HG03457 (cell line): ENCODE measurements around the gene PPP2R5D.
A peak's percentile ranks its signal among the peaks of the same experiment; 100 is the strongest.

ENCODE experiments used
- ATAC-seq: cut with Tn5 transposase; IDR thresholded peaks from one replicate; pipeline ENCODE4 v1.9.1; 2021; ENCODE audit warnings: moderate number of reproducible peaks; ENCODE audit not compliant: unreplicated experiment

Gene PPP2R5D

GRCh38 chr6:42963179-42963854 is 21.1 kb upstream of the PPP2R5D start:
- ATAC-seq = no peak

GRCh38 chr6:42963855-42964605 is 20.3 kb upstream of the PPP2R5D start:
- no peak for ATAC-seq

- ATAC-seq = no peak
Observed at GRCh38 chr6:42966571-42966970, 17.8 kb upstream of the PPP2R5D start.

- no peak for ATAC-seq
Observed at GRCh38 chr6:42967228-42967627, 17.1 kb upstream of the PPP2R5D start.

GRCh38 chr6:42968126-42968701 is 16.2 kb upstream of the PPP2R5D start:
- no peak for ATAC-seq

- ATAC-seq = no peak
Observed at GRCh38 chr6:42968783-42969182, 15.6 kb upstream of the PPP2R5D start.

- ATAC-seq = no peak
Observed at GRCh38 chr6:42969431-42969830, 14.9 kb upstream of the PPP2R5D start.

GRCh38 chr6:42969934-42970333 is 14.4 kb upstream of the PPP2R5D start:
- no peak for ATAC-seq

GRCh38 chr6:42970871-42971612 is 13.3 kb upstream of the PPP2R5D start:
- ATAC-seq = no peak

GRCh38 chr6:42971746-42972327 is 12.5 kb upstream of the PPP2R5D start:
- no peak for ATAC-seq

- no peak for ATAC-seq
Observed at GRCh38 chr6:42973926-42974325, 10.4 kb upstream of the PPP2R5D start.

GRCh38 chr6:42974919-42975505 is 9.4 kb upstream of the PPP2R5D start:
- no peak for ATAC-seq

GRCh38 chr6:42978487-42978838 is 5.9 kb upstream of the PPP2R5D start:
- ATAC-seq = no peak

- ATAC-seq = peak; percentile 72
Observed at GRCh38 chr6:42978839-42979522, 5.4 kb upstream of the PPP2R5D start, which contains the start of gene PEX6. PEX6 (minus strand) TSS chr6:42979181; CDS start chr6:42979150, 31 bp downstream.

- no peak for ATAC-seq
Observed at GRCh38 chr6:42979523-42980177, 4.7 kb upstream of the PPP2R5D start.

- no peak for ATAC-seq
Observed at GRCh38 chr6:42981836-42982235, 2.5 kb upstream of the PPP2R5D start.

GRCh38 chr6:42984924-42985475 is 630 bp downstream of the PPP2R5D start:
- no peak for ATAC-seq

- ATAC-seq = no peak
Observed at GRCh38 chr6:42987533-42988451, 3.4 kb downstream of the PPP2R5D start.
